Neural crest cell (in vitro differentiated cells): Measurements from ENCODE around the gene VAX1. TPM values are rescaled to one million over a fixed set of nuclear protein-coding genes. Genes with fewer than 3 reads are reported as not detected.

ENCODE experiments used
- DNase-seq: peaks from one replicate; pipeline ENCODE4 v3.0.0; 2021; ENCODE audit warnings: low read depth, mixed read lengths, low spot score
- H3K27ac Mint-ChIP-seq: one replicate; pipeline ENCODE4 v1.8.0; 2021; ENCODE audit warnings: mild to moderate bottlenecking, mixed read lengths; ENCODE audit not compliant: unreplicated experiment
- H3K27me3 Mint-ChIP-seq: 2 replicates; pipeline ENCODE4 v1.8.0; 2021; ENCODE audit warnings: low read depth, mild to moderate bottlenecking, mixed read lengths
- H3K36me3 Mint-ChIP-seq: 2 replicates; pipeline ENCODE4 v1.8.0; 2021; ENCODE audit warnings: low read depth, mild to moderate bottlenecking, mixed read lengths
- H3K4me1 Mint-ChIP-seq: 2 replicates; pipeline ENCODE4 v1.8.0; 2021; ENCODE audit warnings: mixed read lengths
- H3K4me3 Mint-ChIP-seq: one replicate; pipeline ENCODE4 v1.8.0; 2021; ENCODE audit warnings: mild to moderate bottlenecking, mixed read lengths
- H3K9me3 Mint-ChIP-seq: 2 replicates; pipeline ENCODE4 v1.8.0; 2021; ENCODE audit warnings: mixed read lengths
- total RNA-seq: library from RNA; stranded (reverse); gene quantifications from 2 replicates; pipeline ENCODE4 v1.2.1, GENCODE V29; 2021
- TF ChIP-seq, protein P1 (sequence below): fragments of 200-600 bp; sonication (generic); conservative IDR thresholded peaks from 2 replicates; pipeline ENCODE4 v1.5.0; 2021; ENCODE audit warnings: antibody characterized with exemption, mild to moderate bottlenecking

Gene VAX1
- total RNA-seq, 1 donor from 2014 or later = 0.23 TPM

DNA sequence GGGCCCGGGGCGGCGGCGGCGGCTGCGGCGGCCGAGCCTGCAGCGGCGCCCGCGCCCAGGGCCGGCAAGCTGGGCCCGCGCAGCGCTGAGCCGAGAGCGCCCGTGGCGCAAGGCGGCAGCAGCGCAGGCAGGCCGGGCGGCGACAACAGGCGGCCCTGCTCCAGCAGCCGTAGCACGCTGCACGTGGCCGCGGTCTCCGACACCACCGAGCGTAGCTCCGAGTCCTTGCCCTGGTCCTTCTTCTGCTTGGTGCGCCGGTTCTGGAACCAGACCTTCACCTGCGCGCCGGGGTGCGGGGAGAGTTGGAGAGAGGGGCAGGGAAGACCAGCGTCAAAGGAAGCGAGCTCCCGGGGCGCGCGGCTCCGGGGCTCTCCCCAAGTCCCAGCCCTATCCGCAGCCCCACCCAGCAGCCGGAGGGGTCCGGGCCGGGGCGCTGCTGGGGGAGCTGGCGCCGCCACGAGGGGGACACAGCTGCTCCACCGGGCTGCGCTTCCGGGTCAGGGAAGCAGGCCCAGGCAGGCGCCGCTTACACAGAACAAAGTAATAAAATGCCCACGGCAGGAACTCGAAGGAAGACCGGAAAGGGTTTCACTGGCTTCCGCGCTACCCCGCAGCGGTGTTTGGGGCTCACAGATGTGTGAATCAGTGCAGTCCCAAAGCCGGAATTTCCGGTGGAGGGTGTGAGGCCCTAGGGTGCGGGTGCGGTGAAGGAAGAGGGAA lies 3.6 kb downstream of the VAX1 start:
- Mint-ChIP-seq H3K36me3 (no peaks in the 10 kb centered on the region), H3K27ac (no peak overlapping the region), H3K9me3 (no peaks in the 10 kb centered on the region), H3K4me3 (peak overlapping the region; percentile 77), H3K4me1 (peaks cover 50% of the 10 kb centered on the region), H3K27me3 (peaks cover 93% of the 10 kb centered on the region)
- peak; percentile 26 for DNase-seq
- TF ChIP-seq, protein P1, sequence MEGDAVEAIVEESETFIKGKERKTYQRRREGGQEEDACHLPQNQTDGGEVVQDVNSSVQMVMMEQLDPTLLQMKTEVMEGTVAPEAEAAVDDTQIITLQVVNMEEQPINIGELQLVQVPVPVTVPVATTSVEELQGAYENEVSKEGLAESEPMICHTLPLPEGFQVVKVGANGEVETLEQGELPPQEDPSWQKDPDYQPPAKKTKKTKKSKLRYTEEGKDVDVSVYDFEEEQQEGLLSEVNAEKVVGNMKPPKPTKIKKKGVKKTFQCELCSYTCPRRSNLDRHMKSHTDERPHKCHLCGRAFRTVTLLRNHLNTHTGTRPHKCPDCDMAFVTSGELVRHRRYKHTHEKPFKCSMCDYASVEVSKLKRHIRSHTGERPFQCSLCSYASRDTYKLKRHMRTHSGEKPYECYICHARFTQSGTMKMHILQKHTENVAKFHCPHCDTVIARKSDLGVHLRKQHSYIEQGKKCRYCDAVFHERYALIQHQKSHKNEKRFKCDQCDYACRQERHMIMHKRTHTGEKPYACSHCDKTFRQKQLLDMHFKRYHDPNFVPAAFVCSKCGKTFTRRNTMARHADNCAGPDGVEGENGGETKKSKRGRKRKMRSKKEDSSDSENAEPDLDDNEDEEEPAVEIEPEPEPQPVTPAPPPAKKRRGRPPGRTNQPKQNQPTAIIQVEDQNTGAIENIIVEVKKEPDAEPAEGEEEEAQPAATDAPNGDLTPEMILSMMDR = peak; percentile 23

DNA sequence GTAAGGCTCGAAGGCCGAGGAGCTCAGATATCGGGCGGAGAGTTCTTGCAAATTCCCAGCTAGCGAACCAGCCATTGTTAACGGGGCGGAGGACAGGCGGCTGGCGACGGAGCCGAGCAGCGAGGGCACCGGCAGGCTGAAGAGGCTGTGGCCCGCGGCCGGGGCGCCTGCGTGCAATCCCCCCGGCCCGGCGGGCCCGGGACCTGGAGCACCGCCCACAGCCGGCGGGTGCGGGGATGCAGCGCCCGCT lies 4.1 kb downstream of the VAX1 start:
- Mint-ChIP-seq H3K4me3 (peak overlapping the region; percentile 86), H3K27me3 (peaks cover 93% of the 10 kb centered on the region), H3K36me3 (no peaks in the 10 kb centered on the region), H3K27ac (no peak overlapping the region), H3K9me3 (no peaks in the 10 kb centered on the region), H3K4me1 (peaks cover 46% of the 10 kb centered on the region)
- TF ChIP-seq, protein P1 = no peak
- DNase-seq = peak; percentile 26

DNA sequence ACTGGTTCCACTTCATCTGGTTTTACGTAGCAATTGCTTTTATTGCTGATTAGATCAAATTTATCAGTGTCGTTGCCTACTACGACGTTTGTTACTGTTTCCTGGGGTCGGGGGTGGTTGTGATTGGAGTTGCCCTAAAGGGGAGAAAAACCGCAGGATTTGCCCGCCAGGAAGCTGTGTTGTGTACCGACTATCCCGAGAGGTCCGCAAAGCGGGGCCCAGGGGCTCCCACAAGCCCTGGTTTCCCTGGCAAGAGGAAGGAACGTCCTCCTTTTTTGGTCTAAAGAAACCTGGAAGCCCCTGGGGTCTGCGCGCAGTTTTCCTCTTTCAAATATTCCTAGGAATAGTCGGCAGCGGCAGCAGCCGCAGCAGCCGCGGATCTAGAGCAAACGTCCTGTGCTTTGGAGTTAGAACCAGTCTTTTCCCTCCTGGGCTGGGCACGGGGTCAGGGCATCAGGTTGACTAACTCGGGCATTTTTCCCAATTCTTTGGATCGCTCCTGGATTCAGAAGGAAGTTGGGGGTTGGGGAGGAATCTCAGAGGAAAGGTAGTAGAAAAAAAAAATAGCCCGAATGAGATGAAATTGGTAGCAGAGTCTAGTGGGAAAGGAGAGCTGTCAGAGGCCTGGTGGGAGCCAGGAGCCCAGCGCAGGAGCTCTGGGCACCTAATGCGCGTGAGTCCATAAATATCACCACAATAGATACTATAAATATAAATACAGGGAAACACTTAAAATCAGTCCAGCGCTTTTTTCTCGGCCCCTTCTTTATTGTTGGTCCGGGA lies 4.6 kb downstream of the VAX1 start:
- DNase-seq = no peak

DNA sequence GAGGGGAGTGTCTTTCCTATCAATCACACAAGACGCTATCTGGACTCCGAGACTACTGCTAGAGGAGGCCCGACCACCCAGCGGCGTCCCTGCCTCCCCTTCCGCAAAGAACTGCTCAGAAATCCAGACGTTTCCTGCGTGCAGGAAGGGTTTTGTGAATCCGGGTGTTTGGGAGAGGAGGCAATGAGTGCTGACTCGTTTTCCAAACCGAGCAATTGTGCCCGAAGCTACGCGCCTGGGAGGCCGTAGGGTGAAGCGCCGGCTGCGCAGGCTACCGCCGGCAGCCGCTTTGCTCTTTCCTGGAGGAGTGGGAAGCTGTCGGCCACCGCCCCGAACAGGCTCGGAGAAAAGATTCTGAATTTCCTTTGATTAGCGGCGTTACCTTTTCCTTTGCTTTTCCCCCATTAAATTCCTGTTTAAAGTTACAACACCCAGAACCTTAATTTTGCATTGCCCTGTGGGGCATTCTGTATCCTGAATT lies 5.3 kb downstream of the VAX1 start:
- Mint-ChIP-seq H3K27me3 (peaks cover 93% of the 10 kb centered on the region), H3K27ac (no peak overlapping the region), H3K4me3 (peak overlapping the region; percentile 86), H3K4me1 (peaks cover 36% of the 10 kb centered on the region), H3K9me3 (no peaks in the 10 kb centered on the region), H3K36me3 (no peaks in the 10 kb centered on the region)
- TF ChIP-seq, protein P1 = no peak
- peak; percentile 35 for DNase-seq

More for the DNA sequence above, 4.6 kb downstream of the VAX1 start:
- Mint-ChIP-seq H3K4me3 (peak overlapping the region; percentile 86), H3K27ac (no peak overlapping the region), H3K9me3 (no peaks in the 10 kb centered on the region), H3K27me3 (peaks cover 93% of the 10 kb centered on the region), H3K4me1 (peaks cover 41% of the 10 kb centered on the region), H3K36me3 (no peaks in the 10 kb centered on the region)
- TF ChIP-seq, protein P1 = no peak

DNA sequence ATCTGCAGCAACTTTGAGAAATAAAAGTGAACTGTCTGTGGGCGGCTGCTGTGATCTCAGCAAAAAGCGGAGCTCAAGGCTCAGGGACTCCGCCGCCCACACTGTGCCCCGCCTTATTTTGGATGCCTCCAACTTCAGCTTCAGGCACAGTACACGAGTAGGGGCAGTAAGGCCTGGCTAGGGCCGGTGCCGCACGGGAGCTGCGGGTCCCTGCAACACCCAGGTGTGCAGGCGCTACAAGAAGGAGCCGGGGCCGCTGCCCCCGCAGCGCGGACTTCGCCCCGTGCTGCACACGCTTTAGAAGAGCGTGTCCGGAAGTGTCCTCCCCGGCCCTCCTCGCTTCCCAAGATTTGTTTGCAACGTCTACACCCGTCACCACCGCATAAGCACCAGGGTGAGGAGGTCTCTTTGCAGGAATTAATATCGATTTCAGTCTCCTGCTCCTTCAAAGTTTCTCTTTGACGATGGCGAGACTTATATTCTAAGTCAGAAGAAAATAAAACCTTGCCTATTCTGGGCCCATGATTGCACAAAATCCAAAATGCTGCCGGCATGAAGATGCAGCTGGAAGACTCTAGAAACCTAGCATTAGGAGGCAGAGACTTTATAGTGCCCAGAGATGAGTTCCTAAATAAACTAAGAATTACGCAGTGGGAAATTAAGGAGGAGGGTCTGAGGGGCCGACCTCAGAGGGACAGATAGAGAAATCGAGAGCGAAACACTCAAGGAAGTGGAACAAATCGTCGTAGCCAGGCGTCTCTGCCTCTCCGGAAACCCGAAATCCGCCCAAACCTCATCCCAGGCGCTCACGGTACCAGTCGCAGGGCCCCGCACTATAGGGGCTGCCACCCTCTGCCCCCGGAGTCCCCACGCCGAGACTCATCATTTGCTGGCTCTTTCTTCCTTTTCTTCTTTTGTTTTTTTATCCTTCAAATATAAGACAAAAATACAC lies 6.4 kb downstream of the VAX1 start:
- Mint-ChIP-seq H3K27ac (no peak overlapping the region), H3K4me3 (peak overlapping the region; percentile 69), H3K4me1 (peaks cover 33% of the 10 kb centered on the region), H3K27me3 (peaks cover 98% of the 10 kb centered on the region), H3K36me3 (no peaks in the 10 kb centered on the region), H3K9me3 (no peaks in the 10 kb centered on the region)
- no peak for DNase-seq
- TF ChIP-seq, protein P1 = no peak
